Cerebellar nuclear complex (tissue), 1 donor: ENCODE data around the gene SYPL1.
A peak's percentile ranks its signal among the peaks of the same experiment; 100 is the strongest.

ENCODE experiments used
- DNase-seq, 2 experiments: peaks; one replicate each; lab custom pipeline; 2025; lab: John Stamatoyannopoulos, UW

The SYPL1 gene

GRCh38 chr7:106092204-106092603, 19.9 kb downstream of the SYPL1 start:
- DNase-seq, result no peak

- no peak for DNase-seq
These were observed 22.5 kb downstream of the SYPL1 start for GRCh38 chr7:106089647-106090046.

GRCh38 chr7:106088014-106088413, 24.1 kb downstream of the SYPL1 start:
- DNase-seq, result no peak

GRCh38 chr7:106086062-106086461, 26.1 kb downstream of the SYPL1 start:
- DNase-seq, result no peak

- DNase-seq, result no peak
These were observed 27.1 kb downstream of the SYPL1 start for GRCh38 chr7:106085015-106085414.

GRCh38 chr7:106083717-106084116, 28.4 kb downstream of the SYPL1 start:
- no peak for DNase-seq

- no peak for DNase-seq
These were observed 29.8 kb downstream of the SYPL1 start for GRCh38 chr7:106082087-106082854.

GRCh38 chr7:106080300-106080987, 31.7 kb downstream of the SYPL1 start:
- no peak for DNase-seq

- DNase-seq, result no peak
These were observed 35.6 kb downstream of the SYPL1 start for GRCh38 chr7:106076537-106076936.

GRCh38 chr7:106075937-106076336, 36.2 kb downstream of the SYPL1 start:
- no peak for DNase-seq

- no peak for DNase-seq
These were observed 37.9 kb downstream of the SYPL1 start for GRCh38 chr7:106074257-106074656.

- no peak for DNase-seq
These were observed 38.4 kb downstream of the SYPL1 start for GRCh38 chr7:106073701-106074100.

- DNase-seq, result no peak
These were observed 39.4 kb downstream of the SYPL1 start for GRCh38 chr7:106072715-106073091.

GRCh38 chr7:106071999-106072714, 40.0 kb downstream of the SYPL1 start:
- peak in 1 of 2 experiments; percentile 8 for DNase-seq

- no peak for DNase-seq
These were observed 40.6 kb downstream of the SYPL1 start for GRCh38 chr7:106071356-106071998.

- no peak for DNase-seq
These were observed 41.4 kb downstream of the SYPL1 start for GRCh38 chr7:106070567-106071254.

- peak; percentile 35 to 44 for DNase-seq
These were observed 41.9 kb downstream of the SYPL1 start for GRCh38 chr7:106070201-106070551.

- DNase-seq, result no peak
These were observed 42.5 kb downstream of the SYPL1 start for GRCh38 chr7:106069471-106070200.

GRCh38 chr7:106068986-106069385, 43.1 kb downstream of the SYPL1 start:
- DNase-seq, result peak; percentile 69 to 75

- DNase-seq, result no peak
These were observed 43.6 kb downstream of the SYPL1 start for GRCh38 chr7:106068538-106068961.

GRCh38 chr7:106067678-106068077, 44.4 kb downstream of the SYPL1 start:
- no peak for DNase-seq
